SHP77 (cell line): ENCODE measurements around the gene PCK2.
"Not testable (repeated sequence)": the region's sequence is repeated elsewhere in the genome, so short reads cannot be mapped to it uniquely, and the experiment has no call there.

ENCODE experiments used
- DNase-seq, 2 experiments: peaks; one replicate each; lab custom pipeline; 2025; lab: John Stamatoyannopoulos, UW

The PCK2 gene

GRCh38 chr14:24093901-24094840 is at the start of gene PCK2:
Gene PCK2 (plus strand): TSS chr14:24094311. CDS start chr14:24094406, 95 bp downstream.
- DNase-seq, result peak; percentile 87 to 97

- not testable (repeated sequence) for DNase-seq
Observed at GRCh38 chr14:24049002-24049401, 45.1 kb upstream of the PCK2 start.

GRCh38 chr14:24050753-24051152 is 43.4 kb upstream of the PCK2 start:
- not testable (repeated sequence) for DNase-seq

- no peak for DNase-seq
Observed at GRCh38 chr14:24051176-24051788, 42.8 kb upstream of the PCK2 start.

- DNase-seq, result peak; percentile 74 to 85
Observed at GRCh38 chr14:24051789-24052655, 42.1 kb upstream of the PCK2 start, which contains the start of gene CARMIL3. Gene CARMIL3 (plus strand): TSS chr14:24052009. CDS start chr14:24052154, 145 bp downstream.

GRCh38 chr14:24052656-24053547 is 41.2 kb upstream of the PCK2 start:
- DNase-seq, result no peak

GRCh38 chr14:24053548-24054323 is 40.4 kb upstream of the PCK2 start:
- DNase-seq, result no peak

- no peak for DNase-seq
Observed at GRCh38 chr14:24054324-24054641, 39.8 kb upstream of the PCK2 start.

GRCh38 chr14:24054646-24055045 is 39.5 kb upstream of the PCK2 start:
- DNase-seq, result no peak

GRCh38 chr14:24055971-24056799 is 37.9 kb upstream of the PCK2 start:
- no peak for DNase-seq

- no peak for DNase-seq
Observed at GRCh38 chr14:24056800-24057184, 37.3 kb upstream of the PCK2 start.

GRCh38 chr14:24057271-24057670 is 36.8 kb upstream of the PCK2 start:
- no peak for DNase-seq

- no peak for DNase-seq
Observed at GRCh38 chr14:24057867-24058259, 36.2 kb upstream of the PCK2 start.

- DNase-seq, result peak; percentile 37 to 47
Observed at GRCh38 chr14:24058260-24058950, 35.7 kb upstream of the PCK2 start.

- DNase-seq, result no peak
Observed at GRCh38 chr14:24058951-24059475, 35.1 kb upstream of the PCK2 start.

GRCh38 chr14:24059841-24060388 is 34.2 kb upstream of the PCK2 start:
- DNase-seq, result no peak

- no peak for DNase-seq
Observed at GRCh38 chr14:24060443-24060842, 33.7 kb upstream of the PCK2 start.
